ENCODE results near the gene FAM219A. TPM values are rescaled to one million over a fixed set of nuclear protein-coding genes. Genes with fewer than 3 reads are reported as not detected.

Gene FAM219A
- total RNA-seq, 2 experiments from 2014 or later, result 6.5 to 12.7 TPM

DNA sequence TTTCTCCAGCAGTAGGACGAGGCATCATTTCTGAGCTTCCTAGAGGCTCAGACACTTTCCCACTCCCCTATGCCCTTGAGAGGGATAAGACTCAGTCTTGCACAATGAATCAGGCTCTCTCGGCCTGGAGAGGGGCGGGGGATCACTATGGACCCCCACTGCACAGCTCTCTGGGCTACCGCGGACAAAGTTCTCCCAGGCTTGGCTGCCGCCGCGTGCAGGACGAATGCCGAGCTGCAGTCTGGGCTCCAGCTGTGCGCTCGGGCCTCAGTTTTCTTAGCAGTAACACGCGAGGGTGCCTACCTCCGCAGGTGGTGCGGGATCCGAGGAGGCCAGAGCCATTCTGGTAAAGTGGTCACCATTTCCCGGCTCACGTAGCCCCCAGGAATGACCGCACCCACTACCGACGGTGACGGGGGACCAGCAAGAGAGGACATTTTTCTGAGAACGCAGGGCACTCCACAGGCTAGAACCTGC is 78.3 kb downstream of the FAM219A start:
- POLR2A ChIA-PET, result interaction anchor here (0.7 to 1.3 kb wide), 2 partner anchors 48 to 478 kb away, joined by 3 to 4 read pairs; no protein-coding TSS in a partner anchor
- Histone ChIP-seq H2AFZ (ENCODE audit: low read length) (peak overlapping the region; percentile 97), H3K4me2 (ENCODE audit: low read length) (peak overlapping the region; percentile 83), H3K4me1 (ENCODE audit: insufficient read depth, low read length, poor library complexity, severe bottlenecking) (peaks cover 38% of the 10 kb centered on the region), H3K9me2 (ENCODE audit: insufficient read depth, low read length) (no peaks in the 10 kb centered on the region), H3K27ac (ENCODE audit: low read depth, low read length, poor library complexity, severe bottlenecking) (no peak overlapping the region), H3K79me2 (ENCODE audit: insufficient read depth, low read depth, low read length) (no peaks in the 10 kb centered on the region), H4K20me1 (ENCODE audit: insufficient read depth, low read length) (no peaks in the 10 kb centered on the region), H3K4me3 (ENCODE audit: low read depth, low read length, poor library complexity, severe bottlenecking) (peak overlapping the region; percentile 61), H3K36me3 (ENCODE audit: insufficient read depth, low read length) (no peaks in the 10 kb centered on the region), H3K9me3 (ENCODE audit: low read length) (no peaks in the 10 kb centered on the region)
- TF ChIP-seq EZH2phosphoT487 (IDR thresholded peaks at IDR 0.05; ENCODE audit: borderline replicate concordance, low read depth, low read length) (no peak), CTCF (conservative IDR thresholded peaks at IDR 0.05; ENCODE audit: low read length) (no peak)
- CTCF ChIA-PET (ENCODE audit: unreplicated experiment), result no interaction called here
- BruUV-seq (replicated peaks), result no TSS peak
- intact Hi-C loops (cut with micrococcal nuclease; ENCODE audit: unreplicated experiment), result no loop called here
- peak; percentile 21 for DNase-seq (ENCODE audit: low spot score)

- POLR2A ChIA-PET, result interaction anchor here (0.6 to 1.3 kb wide), 5 partner anchors 47 to 753 kb away, joined by 3 to 4 read pairs (median 4); no protein-coding TSS in a partner anchor
- H3K27ac ChIP-seq (ENCODE audit: low read depth, low read length, poor library complexity, severe bottlenecking), result no peak overlapping the region
- DNase-seq (ENCODE audit: low spot score), result peak; percentile 88
- H3K9me3 ChIP-seq (ENCODE audit: low read length), result no peaks in the 10 kb centered on the region
- CTCF ChIA-PET (ENCODE audit: unreplicated experiment), result interaction anchor here (0.7 to 1.0 kb wide), 2 partner anchors 34 to 45 kb away, joined by 3 to 6 read pairs; no protein-coding TSS in a partner anchor
- no peaks in the 10 kb centered on the region for H3K9me2 ChIP-seq (ENCODE audit: insufficient read depth, low read length)
- H3K79me2 ChIP-seq (ENCODE audit: insufficient read depth, low read depth, low read length), result no peaks in the 10 kb centered on the region
- peak overlapping the region; percentile 97 for H2AFZ ChIP-seq (ENCODE audit: low read length)
- H4K20me1 ChIP-seq (ENCODE audit: insufficient read depth, low read length), result no peaks in the 10 kb centered on the region
- intact Hi-C loops (cut with micrococcal nuclease; ENCODE audit: unreplicated experiment), result loop anchor here (1.0 kb wide), 2 partner anchors 47 to 454 kb away; no protein-coding TSS in a partner anchor
- peak overlapping the region; percentile 61 for H3K4me3 ChIP-seq (ENCODE audit: low read depth, low read length, poor library complexity, severe bottlenecking)
- H3K36me3 ChIP-seq (ENCODE audit: insufficient read depth, low read length), result no peaks in the 10 kb centered on the region
- H3K4me2 ChIP-seq (ENCODE audit: low read length), result peak overlapping the region; percentile 83
- no peak for TF ChIP-seq EZH2phosphoT487 (IDR thresholded peaks at IDR 0.05; ENCODE audit: borderline replicate concordance, low read depth, low read length)
- peak; percentile 98 for TF ChIP-seq CTCF (conservative IDR thresholded peaks at IDR 0.05; ENCODE audit: low read length)
- no TSS peak for BruUV-seq (replicated peaks)
- peaks cover 42% of the 10 kb centered on the region for H3K4me1 ChIP-seq (ENCODE audit: insufficient read depth, low read length, poor library complexity, severe bottlenecking)
These were observed 78.9 kb downstream of the FAM219A start for GRCh38 chr9:34379334-34380033.
